Activated naive CD4-positive, alpha-beta T cell treated with anti-CD3 and anti-CD28 coated beads, Interleukin-2, amount 10 ng/mL, durations not matched to agents 7 days and 5 days (primary cell): ENCODE results near the gene ZSCAN22.

Experiments used
- CTCF ChIA-PET: fragments of 350-600 bp; sonication (Branson Sonifier 250); formaldehyde crosslinking; loops from one replicate; lab custom pipeline; 2021; ENCODE audit warnings: antibody characterized with exemption; lab: Charles Lee
- DNase-seq: peaks from one replicate; pipeline ENCODE4 v3.0.0-alpha.2; 2020
- H3K27ac Mint-ChIP-seq: one replicate; pipeline ENCODE4 v1.8.0; 2021; ENCODE audit warnings: mild to moderate bottlenecking, moderate library complexity, mixed read lengths
- H3K27me3 Mint-ChIP-seq: one replicate; pipeline ENCODE4 v1.8.0; 2021; ENCODE audit warnings: mild to moderate bottlenecking, mixed read lengths
- H3K36me3 Mint-ChIP-seq: one replicate; pipeline ENCODE4 v1.8.0; 2021; ENCODE audit warnings: mixed read lengths
- H3K4me1 Mint-ChIP-seq: one replicate; pipeline ENCODE4 v1.8.0; 2021; ENCODE audit warnings: mixed read lengths
- H3K4me3 Mint-ChIP-seq: one replicate; pipeline ENCODE4 v1.8.0; 2021; ENCODE audit warnings: mild to moderate bottlenecking, moderate library complexity, mixed read lengths
- H3K9me3 Mint-ChIP-seq: one replicate; pipeline ENCODE4 v1.8.0; 2021; ENCODE audit warnings: mixed read lengths

Gene ZSCAN22

GRCh38 chr19:58385313-58385890, 58.6 kb downstream of the ZSCAN22 start:
- Mint-ChIP-seq H3K27ac (peak overlapping the region; percentile 98), H3K9me3 (no peaks in the 10 kb centered on the region), H3K4me3 (peak overlapping the region; percentile 93), H3K27me3 (no peaks in the 10 kb centered on the region), H3K36me3 (peaks cover 17% of the 10 kb centered on the region), H3K4me1 (peaks cover 48% of the 10 kb centered on the region)
- DNase-seq, result no peak
- CTCF ChIA-PET, result no interaction called here

GRCh38 chr19:58385891-58386575, 59.2 kb downstream of the ZSCAN22 start:
- Mint-ChIP-seq H3K4me3 (peak overlapping the region; percentile 93), H3K27me3 (no peaks in the 10 kb centered on the region), H3K9me3 (no peaks in the 10 kb centered on the region), H3K36me3 (peaks cover 21% of the 10 kb centered on the region), H3K27ac (peak overlapping the region; percentile 98), H3K4me1 (peaks cover 53% of the 10 kb centered on the region)
- peak; percentile 34 for DNase-seq
- CTCF ChIA-PET, result no interaction called here

GRCh38 chr19:58386576-58387337, 60.0 kb downstream of the ZSCAN22 start, which contains the start of gene RPS5:
TSS of gene RPS5 (plus strand) at chr19:58387269. CDS start at chr19:58388138, 869 bp downstream.
- peak within 1 kb of the TSS; percentile 98 for H3K27ac Mint-ChIP-seq
- no peaks in the 10 kb centered on the region for H3K9me3 Mint-ChIP-seq
- peak; percentile 97 for DNase-seq
- H3K4me1 Mint-ChIP-seq, result peaks cover 51% of the 10 kb centered on the region
- H3K4me3 Mint-ChIP-seq, result peak within 1 kb of the TSS; percentile 93
- CTCF ChIA-PET, result no interaction called here
- no peaks in the 10 kb centered on the region for H3K27me3 Mint-ChIP-seq
- peaks cover 27% of the 10 kb centered on the region for H3K36me3 Mint-ChIP-seq

GRCh38 chr19:58387338-58388174, 60.8 kb downstream of the ZSCAN22 start:
- peaks cover 50% of the 10 kb centered on the region for H3K4me1 Mint-ChIP-seq
- H3K9me3 Mint-ChIP-seq, result no peaks in the 10 kb centered on the region
- DNase-seq, result no peak
- H3K36me3 Mint-ChIP-seq, result peaks cover 29% of the 10 kb centered on the region
- peak overlapping the region; percentile 93 for H3K4me3 Mint-ChIP-seq
- H3K27ac Mint-ChIP-seq, result peak overlapping the region; percentile 98
- CTCF ChIA-PET, result interaction anchor here (0.6 kb wide), 1 partner anchor 44 kb away, joined by 3 read pairs; no protein-coding TSS in a partner anchor
- H3K27me3 Mint-ChIP-seq, result no peaks in the 10 kb centered on the region

GRCh38 chr19:58388175-58388526, 61.4 kb downstream of the ZSCAN22 start:
- H3K27me3 Mint-ChIP-seq, result no peaks in the 10 kb centered on the region
- peak overlapping the region; percentile 93 for H3K4me3 Mint-ChIP-seq
- H3K27ac Mint-ChIP-seq, result peak overlapping the region; percentile 83
- no peaks in the 10 kb centered on the region for H3K9me3 Mint-ChIP-seq
- H3K4me1 Mint-ChIP-seq, result peaks cover 49% of the 10 kb centered on the region
- no peak for DNase-seq
- peaks cover 34% of the 10 kb centered on the region for H3K36me3 Mint-ChIP-seq
- CTCF ChIA-PET, result no interaction called here
